HEK293 (cell line): ENCODE results near the gene FLRT1.
A peak's percentile ranks its signal among the peaks of the same experiment; 100 is the strongest.

Experiments used
- CTCF ChIA-PET: fragments of 350-600 bp; formaldehyde crosslinking; extraction: SDS; loops from one replicate; lab custom pipeline; 2021; ENCODE audit warnings: antibody characterized with exemption; lab: Yijun Ruan, JAX
- POLR2A ChIA-PET: fragments of 300-600 bp; formaldehyde crosslinking; extraction: SDS; loops from one replicate; lab custom pipeline; 2020; ENCODE audit warnings: antibody characterized with exemption, inconsistent platforms; lab: Yijun Ruan, JAX
- H3K27ac ChIP-seq: fragments of 200-500 bp; sonication (Bioruptor generic); 2 replicates; pipeline ENCODE4 v1.5.1; 2014; ENCODE audit warnings: low read depth, low read length, control low read depth, inconsistent platforms; ENCODE audit errors: extremely low read depth
- H3K36me3 ChIP-seq, 2 experiments: fragments of 200-500 bp in 1 of 2; sonication (Bioruptor generic) in 1 of 2; 1 replicate in 1 of 2; 2 replicates in 1 of 2; pipeline ENCODE4 v1.5.1; 2014 to 2017; ENCODE audit warnings: inconsistent platforms in 2 of 2, low read length in 2 of 2; ENCODE audit not compliant: control insufficient read depth in 2 of 2, insufficient read depth in 1 of 2
- H3K4me1 ChIP-seq: fragments of 200-500 bp; sonication (Bioruptor generic); 2 replicates; pipeline ENCODE4 v1.5.1; 2014; ENCODE audit warnings: mild to moderate bottlenecking, low read length, inconsistent platforms; ENCODE audit not compliant: control insufficient read depth, insufficient read depth
- H3K4me3 ChIP-seq: 2 replicates; pipeline ENCODE4 v1.5.1; 2011; ENCODE audit warnings: low read depth, mild to moderate bottlenecking, control low read depth, low read length, moderate library complexity
- H3K9me3 ChIP-seq: fragments of 200-500 bp; sonication (Bioruptor generic); 2 replicates; pipeline ENCODE4 v1.5.1; 2014; ENCODE audit warnings: low read depth, low read length, inconsistent platforms; ENCODE audit not compliant: control insufficient read depth, insufficient read depth
- GLI4 ChIP-seq: fragments of 450-650 bp; formaldehyde crosslinking; IDR thresholded peaks from 2 replicates; pipeline ENCODE4 v1.5.1; 2016; ENCODE audit warnings: missing biosample characterization, missing genetic modification characterization
- GLIS1 ChIP-seq: fragments of 450-650 bp; formaldehyde crosslinking; IDR thresholded peaks from 2 replicates; pipeline ENCODE4 v1.5.1; 2016; ENCODE audit warnings: missing biosample characterization, missing genetic modification characterization
- GLIS2 ChIP-seq: fragments of 450-650 bp; formaldehyde crosslinking; IDR thresholded peaks from 2 replicates; pipeline ENCODE4 v1.5.1; 2016; ENCODE audit warnings: missing biosample characterization, missing genetic modification characterization
- KLF8 ChIP-seq: fragments of 450-650 bp; formaldehyde crosslinking; IDR thresholded peaks from 2 replicates; pipeline ENCODE4 v1.5.1; 2016; ENCODE audit warnings: missing biosample characterization, missing genetic modification characterization
- ZFP69B ChIP-seq: fragments of 450-650 bp; formaldehyde crosslinking; IDR thresholded peaks from 2 replicates; pipeline ENCODE4 v1.5.1; 2016; ENCODE audit warnings: missing biosample characterization, missing genetic modification characterization
- ZIC2 ChIP-seq: fragments of 450-650 bp; formaldehyde crosslinking; IDR thresholded peaks from 2 replicates; pipeline ENCODE4 v1.5.1; 2016; ENCODE audit warnings: missing biosample characterization, missing genetic modification characterization
- ZNF341 ChIP-seq: fragments of 450-650 bp; formaldehyde crosslinking; IDR thresholded peaks from 2 replicates; pipeline ENCODE4; 2016; ENCODE audit warnings: low read depth, missing biosample characterization, missing genetic modification characterization
- ZNF37A ChIP-seq: fragments of 450-650 bp; IDR thresholded peaks from 2 replicates; pipeline ENCODE4 v1.5.1; 2018; ENCODE audit warnings: missing biosample characterization, missing genetic modification characterization
- ZNF394 ChIP-seq: fragments of 450-650 bp; formaldehyde crosslinking; IDR thresholded peaks from 2 replicates; pipeline ENCODE4 v1.5.1; 2016; ENCODE audit warnings: missing biosample characterization, missing genetic modification characterization, mild to moderate bottlenecking, moderate library complexity, borderline replicate concordance
- ZNF510 ChIP-seq: fragments of 450-650 bp; formaldehyde crosslinking; IDR thresholded peaks from 2 replicates; pipeline ENCODE4 v1.5.1; 2018; ENCODE audit warnings: mild to moderate bottlenecking, missing genetic modification characterization, missing biosample characterization; ENCODE audit not compliant: insufficient replicate concordance
- ZNF561 ChIP-seq: fragments of 450-650 bp; IDR thresholded peaks from 2 replicates; pipeline ENCODE4 v1.5.1; 2018; ENCODE audit warnings: missing biosample characterization, missing genetic modification characterization, borderline replicate concordance
- ZNF629 ChIP-seq: fragments of 450-650 bp; formaldehyde crosslinking; IDR thresholded peaks from 2 replicates; pipeline ENCODE4 v1.5.1; 2017; ENCODE audit warnings: missing biosample characterization, missing genetic modification characterization
- ZNF707 ChIP-seq: fragments of 450-650 bp; formaldehyde crosslinking; IDR thresholded peaks from 2 replicates; pipeline ENCODE4 v1.5.1; 2016; ENCODE audit warnings: missing biosample characterization, missing genetic modification characterization
- TF ChIP-seq, protein P1 (sequence below): fragments of 450-650 bp; formaldehyde crosslinking; IDR thresholded peaks from 2 replicates; pipeline ENCODE4 v1.5.1; 2016; ENCODE audit warnings: missing biosample characterization, missing genetic modification characterization
- TF ChIP-seq, protein P2 (sequence below): fragments of 450-650 bp; formaldehyde crosslinking; IDR thresholded peaks from 2 replicates; pipeline ENCODE4 v1.5.1; 2017; ENCODE audit warnings: missing biosample characterization, missing genetic modification characterization
- TF ChIP-seq, protein P3 (sequence below): IDR thresholded peaks from 2 replicates; pipeline ENCODE4 v1.6.1; 2011; ENCODE audit warnings: mild to moderate bottlenecking, low read depth, low read length, borderline replicate concordance

Gene FLRT1

DNA sequence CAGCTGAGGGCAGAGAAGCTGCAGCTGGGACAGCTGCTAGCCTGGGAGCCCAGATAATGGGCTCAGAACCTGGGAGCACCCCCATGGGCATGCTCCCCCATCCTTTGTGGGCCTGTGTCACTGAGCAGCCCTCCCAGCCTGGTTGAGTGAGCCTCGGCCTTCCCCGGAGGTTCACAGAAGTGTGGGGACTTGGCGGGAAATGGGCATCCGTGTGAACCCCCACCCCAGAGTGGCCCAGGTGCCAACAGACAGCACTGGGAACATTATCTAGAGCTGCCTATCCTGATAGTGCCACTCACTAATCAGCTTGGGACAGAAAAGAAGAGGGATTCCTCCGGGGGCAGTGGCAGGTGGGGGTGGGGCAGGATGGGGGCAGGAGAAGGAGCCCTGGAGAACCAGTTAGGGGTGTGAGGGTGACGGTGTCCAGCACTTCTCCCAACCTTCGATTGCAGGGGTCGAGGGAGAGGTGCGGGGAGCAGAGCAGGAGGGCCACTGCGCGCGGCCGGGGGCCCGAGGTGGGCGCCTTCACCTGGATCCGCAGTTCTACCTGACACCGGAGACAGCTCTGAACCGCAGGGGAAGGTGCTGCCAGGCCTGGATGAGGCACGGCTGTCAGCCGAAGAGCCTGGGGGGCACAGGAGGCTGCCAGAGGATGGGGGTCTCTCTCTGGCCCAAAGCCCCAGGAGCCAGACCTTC lies 33.1 kb downstream of the FLRT1 start:
- TF ChIP-seq, protein P1, sequence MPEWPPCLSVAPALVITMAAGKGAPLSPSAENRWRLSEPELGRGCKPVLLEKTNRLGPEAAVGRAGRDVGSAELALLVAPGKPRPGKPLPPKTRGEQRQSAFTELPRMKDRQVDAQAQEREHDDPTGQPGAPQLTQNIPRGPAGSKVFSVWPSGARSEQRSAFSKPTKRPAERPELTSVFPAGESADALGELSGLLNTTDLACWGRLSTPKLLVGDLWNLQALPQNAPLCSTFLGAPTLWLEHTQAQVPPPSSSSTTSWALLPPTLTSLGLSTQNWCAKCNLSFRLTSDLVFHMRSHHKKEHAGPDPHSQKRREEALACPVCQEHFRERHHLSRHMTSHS (tag by site-specific recombination): no peak
- TF ChIP-seq ZNF341 (tag by site-specific recombination) (no peak), KLF8 (tag by site-specific recombination) (no peak), ZFP69B (tag by site-specific recombination) (no peak), GLI4 (tag by site-specific recombination) (no peak), ZNF510 (tag by site-specific recombination) (no peak), ZNF629 (tag by site-specific recombination) (no peak), ZNF561 (tag by site-specific recombination) (no peak), ZNF37A (no peak), ZNF394 (tag by site-specific recombination) (no peak)
- TF ChIP-seq, protein P2, sequence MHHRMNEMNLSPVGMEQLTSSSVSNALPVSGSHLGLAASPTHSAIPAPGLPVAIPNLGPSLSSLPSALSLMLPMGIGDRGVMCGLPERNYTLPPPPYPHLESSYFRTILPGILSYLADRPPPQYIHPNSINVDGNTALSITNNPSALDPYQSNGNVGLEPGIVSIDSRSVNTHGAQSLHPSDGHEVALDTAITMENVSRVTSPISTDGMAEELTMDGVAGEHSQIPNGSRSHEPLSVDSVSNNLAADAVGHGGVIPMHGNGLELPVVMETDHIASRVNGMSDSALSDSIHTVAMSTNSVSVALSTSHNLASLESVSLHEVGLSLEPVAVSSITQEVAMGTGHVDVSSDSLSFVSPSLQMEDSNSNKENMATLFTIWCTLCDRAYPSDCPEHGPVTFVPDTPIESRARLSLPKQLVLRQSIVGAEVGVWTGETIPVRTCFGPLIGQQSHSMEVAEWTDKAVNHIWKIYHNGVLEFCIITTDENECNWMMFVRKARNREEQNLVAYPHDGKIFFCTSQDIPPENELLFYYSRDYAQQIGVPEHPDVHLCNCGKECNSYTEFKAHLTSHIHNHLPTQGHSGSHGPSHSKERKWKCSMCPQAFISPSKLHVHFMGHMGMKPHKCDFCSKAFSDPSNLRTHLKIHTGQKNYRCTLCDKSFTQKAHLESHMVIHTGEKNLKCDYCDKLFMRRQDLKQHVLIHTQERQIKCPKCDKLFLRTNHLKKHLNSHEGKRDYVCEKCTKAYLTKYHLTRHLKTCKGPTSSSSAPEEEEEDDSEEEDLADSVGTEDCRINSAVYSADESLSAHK (tag by site-specific recombination): no peak
- TF ChIP-seq, protein P3, sequence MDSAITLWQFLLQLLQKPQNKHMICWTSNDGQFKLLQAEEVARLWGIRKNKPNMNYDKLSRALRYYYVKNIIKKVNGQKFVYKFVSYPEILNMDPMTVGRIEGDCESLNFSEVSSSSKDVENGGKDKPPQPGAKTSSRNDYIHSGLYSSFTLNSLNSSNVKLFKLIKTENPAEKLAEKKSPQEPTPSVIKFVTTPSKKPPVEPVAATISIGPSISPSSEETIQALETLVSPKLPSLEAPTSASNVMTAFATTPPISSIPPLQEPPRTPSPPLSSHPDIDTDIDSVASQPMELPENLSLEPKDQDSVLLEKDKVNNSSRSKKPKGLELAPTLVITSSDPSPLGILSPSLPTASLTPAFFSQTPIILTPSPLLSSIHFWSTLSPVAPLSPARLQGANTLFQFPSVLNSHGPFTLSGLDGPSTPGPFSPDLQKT: no peak
- Histone ChIP-seq H3K9me3 (no peaks in the 10 kb centered on the region), H3K4me3 (no peak overlapping the region), H3K27ac (no peak overlapping the region), H3K4me1 (peaks cover 4% of the 10 kb centered on the region; the same call in 1 of the 2 replicates), H3K36me3 (no peaks in the 10 kb centered on the region)
- CTCF ChIA-PET: no interaction called here
- POLR2A ChIA-PET: no interaction called here

DNA sequence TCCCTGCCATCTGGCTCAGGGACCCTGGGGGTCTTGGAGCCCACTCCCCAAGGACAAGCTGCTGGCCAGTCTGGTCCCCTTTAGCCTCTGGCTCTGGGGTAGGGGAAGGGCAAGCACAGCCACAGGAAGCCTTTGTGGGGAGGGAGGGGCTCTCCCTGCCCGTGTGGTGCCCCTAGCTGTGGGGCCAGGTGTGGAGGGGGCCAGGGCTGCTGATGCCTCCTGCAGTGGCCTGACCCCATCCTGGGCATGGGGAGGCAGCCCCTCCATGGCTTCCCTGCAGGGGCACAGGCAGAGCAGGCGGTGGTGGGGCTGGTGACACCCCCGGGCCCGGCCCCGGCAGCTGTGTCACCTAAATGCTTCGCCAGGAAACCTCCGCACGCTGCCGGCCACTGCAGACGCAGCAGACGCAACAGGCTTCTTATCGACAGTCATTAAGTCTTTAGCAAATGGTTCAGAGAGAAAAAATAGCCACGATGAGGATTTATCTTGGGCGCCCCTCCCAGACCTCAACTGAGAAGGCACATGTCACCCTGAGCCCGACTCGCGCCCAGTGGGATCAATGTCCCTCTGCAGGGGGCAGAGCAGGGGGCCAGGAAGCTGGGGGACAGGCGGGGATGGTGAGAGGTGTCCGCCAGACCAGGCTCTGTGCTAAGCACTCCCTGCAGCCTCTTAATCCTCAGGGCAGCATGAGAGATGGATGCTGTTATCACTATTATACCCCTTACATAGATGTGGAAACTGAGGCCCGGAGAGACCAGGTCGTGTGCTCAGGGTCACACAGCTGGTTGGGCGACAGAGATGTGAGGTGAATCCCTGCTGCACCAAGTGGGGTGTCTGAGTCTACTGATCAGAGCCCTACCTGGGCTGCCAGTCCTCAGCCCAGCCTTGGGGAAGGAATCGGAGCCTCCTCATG lies 33.9 kb downstream of the FLRT1 start:
- CTCF ChIA-PET: interaction anchor here (0.6 to 1.3 kb wide), 2 partner anchors 14 to 78 kb away, joined by 3 to 4 read pairs; no protein-coding TSS in a partner anchor
- Histone ChIP-seq H3K4me3 (no peak overlapping the region), H3K4me1 (peaks cover 4% of the 10 kb centered on the region; the same call in 1 of the 2 replicates), H3K9me3 (no peaks in the 10 kb centered on the region), H3K36me3 (no peaks in the 10 kb centered on the region)
- TF ChIP-seq ZNF707 (tag by site-specific recombination): no peak
- TF ChIP-seq ZIC2 (tag by site-specific recombination): 0 out of 2 replicates have a peak, but pooled peaks have one; percentile 31
- TF ChIP-seq GLIS2: peak; percentile 51; the same call in 1 of the 2 replicates
- TF ChIP-seq GLIS1: peak; percentile 70
- TF ChIP-seq, all 188 proteins: peak for 3
- POLR2A ChIA-PET: no interaction called here
- no peak overlapping the region for H3K27ac ChIP-seq
